Measurements from ENCODE around the gene C9.

Gene C9

GRCh38 chr5:39395521-39395920, 31.2 kb upstream of the C9 start:
- H3K36me3 ChIP-seq: no peaks in the 10 kb centered on the region
- H3K9me3 ChIP-seq: no peaks in the 10 kb centered on the region; the same call in 1 of the 2 replicates
- H3K27me3 ChIP-seq: no peaks in the 10 kb centered on the region
- no peak overlapping the region for H3K4me3 ChIP-seq (ENCODE audit: low read depth, low read length)
- no peak for TF ChIP-seq CTCF (IDR thresholded peaks at IDR 0.05; ENCODE audit: low read depth, low read length)
- no peaks in the 10 kb centered on the region for H3K4me1 ChIP-seq
- no peak for DNase-seq

GRCh38 chr5:39394946-39395345, 30.7 kb upstream of the C9 start:
- no peaks in the 10 kb centered on the region for H3K36me3 ChIP-seq
- no peaks in the 10 kb centered on the region for H3K4me1 ChIP-seq
- DNase-seq: no peak
- TF ChIP-seq CTCF (IDR thresholded peaks at IDR 0.05; ENCODE audit: low read depth, low read length): no peak
- H3K27me3 ChIP-seq: no peaks in the 10 kb centered on the region
- no peak overlapping the region for H3K4me3 ChIP-seq (ENCODE audit: low read depth, low read length)
- H3K9me3 ChIP-seq: no peaks in the 10 kb centered on the region; the same call in 1 of the 2 replicates

- Histone ChIP-seq H3K4me1 (no peaks in the 10 kb centered on the region), H3K36me3 (no peaks in the 10 kb centered on the region), H3K9me3 (no peaks in the 10 kb centered on the region), H3K4me3 (ENCODE audit: low read depth, low read length) (no peak overlapping the region), H3K27me3 (no peaks in the 10 kb centered on the region)
- DNase-seq: no peak
- TF ChIP-seq CTCF (IDR thresholded peaks at IDR 0.05; ENCODE audit: low read depth, low read length): no peak
Measured at GRCh38 chr5:39390945-39391344, 26.6 kb upstream of the C9 start.

GRCh38 chr5:39387293-39387692, 23.0 kb upstream of the C9 start:
- no peak overlapping the region for H3K4me3 ChIP-seq (ENCODE audit: low read depth, low read length)
- H3K4me1 ChIP-seq: no peaks in the 10 kb centered on the region
- no peaks in the 10 kb centered on the region for H3K9me3 ChIP-seq
- H3K27me3 ChIP-seq: peaks cover 6% of the 10 kb centered on the region; the same call in 1 of the 2 replicates
- no peaks in the 10 kb centered on the region for H3K36me3 ChIP-seq
- no peak for TF ChIP-seq CTCF (IDR thresholded peaks at IDR 0.05; ENCODE audit: low read depth, low read length)
- no peak for DNase-seq

GRCh38 chr5:39384271-39384670, 20.0 kb upstream of the C9 start:
- H3K36me3 ChIP-seq: no peaks in the 10 kb centered on the region
- no peak for DNase-seq

GRCh38 chr5:39381376-39381775, 17.1 kb upstream of the C9 start:
- no peaks in the 10 kb centered on the region for H3K36me3 ChIP-seq
- H3K4me3 ChIP-seq (ENCODE audit: low read depth, low read length): no peak overlapping the region
- TF ChIP-seq CTCF (IDR thresholded peaks at IDR 0.05; ENCODE audit: low read depth, low read length): no peak
- no peaks in the 10 kb centered on the region for H3K4me1 ChIP-seq
- no peaks in the 10 kb centered on the region for H3K9me3 ChIP-seq
- DNase-seq: no peak
- peaks cover 11% of the 10 kb centered on the region for H3K27me3 ChIP-seq

More at GRCh38 chr5:39384271-39384670, 20.0 kb upstream of the C9 start:
- Histone ChIP-seq H3K4me3 (ENCODE audit: low read depth, low read length) (no peak overlapping the region), H3K27me3 (peaks cover 8% of the 10 kb centered on the region; the same call in 1 of the 2 replicates), H3K4me1 (no peaks in the 10 kb centered on the region), H3K9me3 (no peaks in the 10 kb centered on the region)
- TF ChIP-seq CTCF (IDR thresholded peaks at IDR 0.05; ENCODE audit: low read depth, low read length): no peak
